Parathyroid adenoma (tissue), 2 donors: ENCODE measurements around the gene CD320.

Experiments used
- H2AFZ ChIP-seq: fragments of 300-600 bp; sonication (generic); one replicate; pipeline ENCODE4 v1.7.0; 2017; ENCODE audit warnings: antibody characterized with exemption, mild to moderate bottlenecking
- H3K27ac ChIP-seq: fragments of 300-600 bp; sonication (generic); one replicate; pipeline ENCODE4 v1.7.0; 2017
- H3K27me3 ChIP-seq: fragments of 300-600 bp; sonication (generic); one replicate; pipeline ENCODE4 v1.7.0; 2017; ENCODE audit warnings: low read length; ENCODE audit not compliant: control insufficient read depth, insufficient read depth
- H3K36me3 ChIP-seq: fragments of 300-600 bp; sonication (generic); one replicate; pipeline ENCODE4 v1.7.0; 2017; ENCODE audit warnings: low read length; ENCODE audit not compliant: control insufficient read depth, insufficient read depth
- H3K4me1 ChIP-seq: fragments of 300-600 bp; sonication (generic); one replicate; pipeline ENCODE4 v1.7.0; 2017; ENCODE audit warnings: control low read depth
- H3K4me2 ChIP-seq: fragments of 300-600 bp; sonication (generic); one replicate; pipeline ENCODE4 v1.7.0; 2017; ENCODE audit warnings: low read length
- H3K4me3 ChIP-seq: fragments of 300-600 bp; sonication (generic); one replicate; pipeline ENCODE4 v1.7.0; 2017; ENCODE audit warnings: low read depth, low read length
- H3K79me2 ChIP-seq: fragments of 300-600 bp; sonication (generic); one replicate; pipeline ENCODE4 v1.7.0; 2017; ENCODE audit warnings: control low read depth
- H3K9ac ChIP-seq: fragments of 300-600 bp; sonication (generic); one replicate; pipeline ENCODE4 v1.7.0; 2017; ENCODE audit warnings: mild to moderate bottlenecking
- H3K9me3 ChIP-seq: fragments of 300-600 bp; sonication (generic); one replicate; pipeline ENCODE4 v1.7.0; 2017; ENCODE audit warnings: low read length; ENCODE audit not compliant: control insufficient read depth
- CTCF ChIP-seq: fragments of 300-600 bp; sonication (generic); IDR thresholded peaks from one replicate; pipeline ENCODE4 v1.7.0; 2017; ENCODE audit warnings: antibody characterized with exemption, mild to moderate bottlenecking
- donor health status: primary hyperparathyroidism.

The CD320 gene

GRCh38 chr19:8306235-8307054 lies 1.7 kb downstream of the CD320 start:
- Histone ChIP-seq H3K4me1 (peaks cover 2% of the 10 kb centered on the region), H3K9me3 (no peaks in the 10 kb centered on the region), H3K9ac (no peak overlapping the region), H2AFZ (no peak overlapping the region), H3K4me3 (no peak overlapping the region), H3K79me2 (no peaks in the 10 kb centered on the region), H3K4me2 (no peak overlapping the region), H3K27me3 (no peaks in the 10 kb centered on the region), H3K36me3 (no peaks in the 10 kb centered on the region), H3K27ac (no peak overlapping the region)
- no peak for TF ChIP-seq CTCF

DNA sequence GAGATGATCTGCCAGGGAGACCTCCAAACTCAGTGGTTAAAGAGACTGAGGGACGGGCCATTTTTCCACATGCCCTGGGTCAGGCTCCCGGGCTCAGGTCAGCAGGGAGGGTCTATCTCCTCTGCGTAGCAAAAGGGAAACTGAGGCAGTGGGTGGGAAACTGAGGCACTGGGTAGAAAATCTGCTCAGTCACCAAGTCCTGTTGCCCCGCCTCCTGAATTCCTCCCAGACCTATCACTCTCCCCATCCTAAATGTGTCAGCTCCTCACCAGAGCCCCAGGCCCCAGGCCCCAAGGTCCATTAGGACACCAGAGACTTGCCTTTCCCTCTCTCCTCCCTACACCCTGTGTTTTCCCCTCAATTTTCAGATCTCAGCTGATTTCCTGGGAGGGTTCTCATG lies 2.4 kb downstream of the CD320 start:
- no peak for TF ChIP-seq CTCF
- Histone ChIP-seq H3K4me2 (no peak overlapping the region), H3K36me3 (no peaks in the 10 kb centered on the region), H3K9me3 (no peaks in the 10 kb centered on the region), H3K4me1 (peaks cover 2% of the 10 kb centered on the region), H3K27me3 (no peaks in the 10 kb centered on the region), H3K4me3 (no peak overlapping the region), H3K27ac (no peak overlapping the region), H2AFZ (no peak overlapping the region), H3K9ac (no peak overlapping the region), H3K79me2 (no peaks in the 10 kb centered on the region)

- Histone ChIP-seq H3K4me1 (peaks cover 2% of the 10 kb centered on the region), H2AFZ (no peak overlapping the region), H3K4me2 (no peak overlapping the region), H3K36me3 (no peaks in the 10 kb centered on the region), H3K27ac (no peak overlapping the region), H3K27me3 (no peaks in the 10 kb centered on the region), H3K9ac (no peak overlapping the region), H3K79me2 (no peaks in the 10 kb centered on the region), H3K4me3 (no peak overlapping the region), H3K9me3 (no peaks in the 10 kb centered on the region)
- TF ChIP-seq CTCF: no peak
These were observed 3.1 kb downstream of the CD320 start for GRCh38 chr19:8304841-8305621.

DNA sequence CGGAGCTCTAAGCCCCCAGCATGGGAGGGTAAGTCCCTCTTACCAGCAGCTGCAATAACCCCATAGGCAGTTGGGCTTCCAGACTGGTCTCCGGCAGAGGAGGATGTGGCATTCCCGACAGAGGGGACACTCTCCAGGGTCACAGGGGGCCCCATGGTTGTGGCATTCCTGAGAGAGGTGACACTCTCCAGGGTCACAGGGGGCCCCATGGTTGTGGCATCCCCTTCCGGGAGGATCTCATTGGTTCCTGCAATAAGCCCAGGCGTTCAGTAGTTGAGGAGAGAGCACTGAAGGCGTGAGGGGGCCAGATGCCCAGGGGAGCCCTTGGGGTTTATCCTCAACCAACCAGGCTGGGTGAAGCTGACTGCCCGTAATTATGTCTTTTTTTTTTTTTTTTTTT lies 5.4 kb downstream of the CD320 start:
- H3K36me3 ChIP-seq: no peaks in the 10 kb centered on the region
- no peak overlapping the region for H2AFZ ChIP-seq
- H3K79me2 ChIP-seq: no peaks in the 10 kb centered on the region
- H3K4me2 ChIP-seq: no peak overlapping the region
- H3K4me3 ChIP-seq: no peak overlapping the region
- no peaks in the 10 kb centered on the region for H3K9me3 ChIP-seq
- TF ChIP-seq CTCF: no peak
- H3K4me1 ChIP-seq: no peaks in the 10 kb centered on the region
- H3K27me3 ChIP-seq: no peaks in the 10 kb centered on the region
- H3K27ac ChIP-seq: no peak overlapping the region
- H3K9ac ChIP-seq: no peak overlapping the region
